Measurements from ENCODE around the gene APRT. TPM values are rescaled to one million over a fixed set of nuclear protein-coding genes. Genes with fewer than 3 reads are reported as not detected.
"Not testable (repeated sequence)": the region's sequence is repeated elsewhere in the genome, so short reads cannot be mapped to it uniquely, and the experiment has no call there.

APRT gene
- total RNA-seq, 1 donor from 2014 or later: 198 TPM

GRCh38 chr16:88824256-88825077, 12.7 kb upstream of the APRT start:
- no peak for ATAC-seq (ENCODE audit: low read depth)
- intact Hi-C loops (cut with micrococcal nuclease): no loop called here
- TF ChIP-seq CTCF (IDR thresholded peaks at IDR 0.05): no peak
- ChIA-PET POLR2A (no interaction called here), CTCF (no interaction called here)
- no peak for DNase-seq
- no peaks in the 10 kb centered on the region for H3K9me3 Mint-ChIP-seq
- no peak overlapping the region for H3K27ac Mint-ChIP-seq
- no peaks in the 10 kb centered on the region for H3K27me3 Mint-ChIP-seq
- no peaks in the 10 kb centered on the region for H3K4me1 Mint-ChIP-seq
- H3K36me3 Mint-ChIP-seq (ENCODE audit: low read depth): peaks cover 18% of the 10 kb centered on the region
- H3K4me3 Mint-ChIP-seq: no peak overlapping the region

GRCh38 chr16:88823646-88824045, 11.9 kb upstream of the APRT start:
- POLR2A ChIA-PET; H3K27me3 Mint-ChIP-seq; H3K4me3 Mint-ChIP-seq; intact Hi-C loops (cut with micrococcal nuclease); H3K4me1 Mint-ChIP-seq; H3K27ac Mint-ChIP-seq; H3K9me3 Mint-ChIP-seq; ATAC-seq (ENCODE audit: low read depth); DNase-seq; CTCF ChIA-PET: not testable (repeated sequence)
- H3K36me3 Mint-ChIP-seq (ENCODE audit: low read depth): peaks cover 16% of the 10 kb centered on the region

- CTCF ChIA-PET: no interaction called here
- H3K36me3 Mint-ChIP-seq (ENCODE audit: low read depth): peaks cover 13% of the 10 kb centered on the region
- no peaks in the 10 kb centered on the region for H3K27me3 Mint-ChIP-seq
- H3K4me3 Mint-ChIP-seq: no peak overlapping the region
- H3K27ac Mint-ChIP-seq: no peak overlapping the region
- intact Hi-C loops (cut with micrococcal nuclease): no loop called here
- DNase-seq: no peak
- POLR2A ChIA-PET: no interaction called here
- H3K9me3 Mint-ChIP-seq: no peaks in the 10 kb centered on the region
- no peaks in the 10 kb centered on the region for H3K4me1 Mint-ChIP-seq
- ATAC-seq (ENCODE audit: low read depth): no peak
- no peak for TF ChIP-seq CTCF (IDR thresholded peaks at IDR 0.05)
Observed at GRCh38 chr16:88822281-88823040, 10.7 kb upstream of the APRT start.

- CTCF ChIA-PET: no interaction called here
- ATAC-seq (ENCODE audit: low read depth) (no peak), DNase-seq (no peak)
- no peaks in the 10 kb centered on the region for H3K9me3 Mint-ChIP-seq
- peaks cover 11% of the 10 kb centered on the region for H3K36me3 Mint-ChIP-seq (ENCODE audit: low read depth)
- TF ChIP-seq CTCF (IDR thresholded peaks at IDR 0.05): no peak
- H3K27ac Mint-ChIP-seq: no peak overlapping the region
- intact Hi-C loops (cut with micrococcal nuclease): no loop called here
- no peaks in the 10 kb centered on the region for H3K4me1 Mint-ChIP-seq
- no peak overlapping the region for H3K4me3 Mint-ChIP-seq
- POLR2A ChIA-PET: no interaction called here
- no peaks in the 10 kb centered on the region for H3K27me3 Mint-ChIP-seq
Observed at GRCh38 chr16:88821168-88821850, 9.6 kb upstream of the APRT start.

- no peaks in the 10 kb centered on the region for H3K9me3 Mint-ChIP-seq
- H3K4me3 Mint-ChIP-seq: no peak overlapping the region
- H3K4me1 Mint-ChIP-seq: no peaks in the 10 kb centered on the region
- H3K27ac Mint-ChIP-seq: no peak overlapping the region
- no peak for DNase-seq
- no peak for TF ChIP-seq CTCF (IDR thresholded peaks at IDR 0.05)
- H3K27me3 Mint-ChIP-seq: no peaks in the 10 kb centered on the region
- ChIA-PET POLR2A (no interaction called here), CTCF (interaction anchor here (3.9 kb wide), 1 partner anchor 37 kb away, joined by 11 read pairs; the partner anchor contains the start of genes GALNS and TRAPPC2L)
- H3K36me3 Mint-ChIP-seq (ENCODE audit: low read depth): peaks cover 9% of the 10 kb centered on the region
- intact Hi-C loops (cut with micrococcal nuclease): no loop called here
- no peak for ATAC-seq (ENCODE audit: low read depth)
Observed at GRCh38 chr16:88820385-88821025, 8.8 kb upstream of the APRT start.

Data from activated B cell treated with CpG ODN at 0.5 μM for 24 hours (primary cell).